Mesenteric fat pad (tissue), 1 donor: ENCODE measurements around the gene ENOX1. TPM values are rescaled to one million over a fixed set of nuclear protein-coding genes. Genes with fewer than 3 reads are reported as not detected.

Experiments used
- DNase-seq: peaks from one replicate; pipeline ENCODE4 v3.0.0-alpha.2; 2020; ENCODE audit warnings: low spot score
- total RNA-seq: library from RNA; stranded (reverse); fragmentation: NEBNext Ultra II Directional; extraction: Animal tissue kit (Norgen Biotek cat#: 25700); gene quantifications from one replicate; pipeline ENCODE4 v1.2.1, GENCODE V29; 2021
- donor health status: DM: yes; HTN: yes; CAD: no.

The ENOX1 gene
- total RNA-seq, 1 donor from 2014 or later: 8.2 TPM

- DNase-seq: no peak
Observed at GRCh38 chr13:43265028-43265427, 521.7 kb downstream of the ENOX1 start.

- no peak for DNase-seq
Observed at GRCh38 chr13:43264458-43264857, 522.3 kb downstream of the ENOX1 start.

- no peak for DNase-seq
Observed at GRCh38 chr13:43263047-43263446, 523.7 kb downstream of the ENOX1 start.

GRCh38 chr13:43260999-43261398, 525.8 kb downstream of the ENOX1 start:
- no peak for DNase-seq

GRCh38 chr13:43258771-43259170, 528.0 kb downstream of the ENOX1 start:
- no peak for DNase-seq

- DNase-seq: no peak
Observed at GRCh38 chr13:43257765-43258164, 529.0 kb downstream of the ENOX1 start.

GRCh38 chr13:43251961-43252360, 534.8 kb downstream of the ENOX1 start:
- no peak for DNase-seq

- no peak for DNase-seq
Observed at GRCh38 chr13:43246382-43246781, 540.4 kb downstream of the ENOX1 start.

- no peak for DNase-seq
Observed at GRCh38 chr13:43245374-43245964, 541.3 kb downstream of the ENOX1 start.

- no peak for DNase-seq
Observed at GRCh38 chr13:43244481-43244880, 542.3 kb downstream of the ENOX1 start.

GRCh38 chr13:43243711-43244110, 543.1 kb downstream of the ENOX1 start:
- DNase-seq: no peak

GRCh38 chr13:43242040-43242439, 544.7 kb downstream of the ENOX1 start:
- DNase-seq: no peak

GRCh38 chr13:43240278-43240677, 546.5 kb downstream of the ENOX1 start:
- DNase-seq: no peak

- DNase-seq: no peak
Observed at GRCh38 chr13:43239275-43239840, 547.4 kb downstream of the ENOX1 start.

- DNase-seq: no peak
Observed at GRCh38 chr13:43238341-43239083, 548.3 kb downstream of the ENOX1 start.

GRCh38 chr13:43237616-43238015, 549.2 kb downstream of the ENOX1 start:
- DNase-seq: no peak

GRCh38 chr13:43235028-43235427, 551.7 kb downstream of the ENOX1 start:
- DNase-seq: no peak

GRCh38 chr13:43232873-43233265, 553.9 kb downstream of the ENOX1 start:
- no peak for DNase-seq

- DNase-seq: no peak
Observed at GRCh38 chr13:43232144-43232872, 554.5 kb downstream of the ENOX1 start.

- no peak for DNase-seq
Observed at GRCh38 chr13:43230989-43231388, 555.8 kb downstream of the ENOX1 start.

GRCh38 chr13:43229506-43229905, 557.3 kb downstream of the ENOX1 start:
- no peak for DNase-seq

GRCh38 chr13:43227721-43228120, 559.1 kb downstream of the ENOX1 start:
- DNase-seq: no peak
